Testis (tissue), 2 donors: ENCODE results near the gene MOB3B.

Source experiments
- POLR2A ChIP-seq: fragments of 450-650 bp; IDR thresholded peaks from one replicate; pipeline ENCODE4 v1.6.1; 2017; ENCODE audit warnings: antibody characterized with exemption, mild to moderate bottlenecking, moderate library complexity
- TF ChIP-seq, protein P1 (sequence below), 3 experiments: fragments of 450-650 bp in 2 of 3; fragments of 200-600 bp in 1 of 3; sonication (generic) in 1 of 3; IDR thresholded peaks; one replicate each; pipeline ENCODE4 v1.5.1; 2016 to 2019; ENCODE audit warnings: antibody characterized with exemption in 3 of 3, mild to moderate bottlenecking in 2 of 3, moderate library complexity in 1 of 3

DNA sequence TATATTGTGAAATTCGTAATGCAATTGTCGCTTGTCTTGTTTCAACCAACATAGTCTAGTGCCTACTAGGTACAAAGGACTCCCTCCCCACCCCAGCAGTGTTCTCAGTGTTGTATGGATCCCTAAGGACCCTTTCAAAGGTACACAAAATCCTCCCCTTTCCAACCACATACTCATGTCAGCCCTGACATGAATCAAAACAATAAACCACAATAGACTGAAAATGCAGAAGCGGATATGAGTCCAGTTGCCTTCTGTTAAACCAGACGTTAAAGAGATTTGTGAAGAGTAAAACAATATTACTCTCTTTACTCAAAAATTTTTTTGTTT, 87.9 kb downstream of the MOB3B start:
- TF ChIP-seq, protein P1, sequence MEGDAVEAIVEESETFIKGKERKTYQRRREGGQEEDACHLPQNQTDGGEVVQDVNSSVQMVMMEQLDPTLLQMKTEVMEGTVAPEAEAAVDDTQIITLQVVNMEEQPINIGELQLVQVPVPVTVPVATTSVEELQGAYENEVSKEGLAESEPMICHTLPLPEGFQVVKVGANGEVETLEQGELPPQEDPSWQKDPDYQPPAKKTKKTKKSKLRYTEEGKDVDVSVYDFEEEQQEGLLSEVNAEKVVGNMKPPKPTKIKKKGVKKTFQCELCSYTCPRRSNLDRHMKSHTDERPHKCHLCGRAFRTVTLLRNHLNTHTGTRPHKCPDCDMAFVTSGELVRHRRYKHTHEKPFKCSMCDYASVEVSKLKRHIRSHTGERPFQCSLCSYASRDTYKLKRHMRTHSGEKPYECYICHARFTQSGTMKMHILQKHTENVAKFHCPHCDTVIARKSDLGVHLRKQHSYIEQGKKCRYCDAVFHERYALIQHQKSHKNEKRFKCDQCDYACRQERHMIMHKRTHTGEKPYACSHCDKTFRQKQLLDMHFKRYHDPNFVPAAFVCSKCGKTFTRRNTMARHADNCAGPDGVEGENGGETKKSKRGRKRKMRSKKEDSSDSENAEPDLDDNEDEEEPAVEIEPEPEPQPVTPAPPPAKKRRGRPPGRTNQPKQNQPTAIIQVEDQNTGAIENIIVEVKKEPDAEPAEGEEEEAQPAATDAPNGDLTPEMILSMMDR (IDR thresholded peaks at IDR 0.05) = no peak
- TF ChIP-seq POLR2A = no peak
